Liver (tissue), 9 donors: ENCODE measurements around the gene GLIPR2. TPM values are rescaled to one million over a fixed set of nuclear protein-coding genes. Genes with fewer than 3 reads are reported as not detected.

ENCODE experiments used
- DNase-seq: peaks from one replicate; pipeline ENCODE4 v3.0.0-alpha.2; 2017; ENCODE audit warnings: low spot score
- H3K27ac ChIP-seq, 2 donors: one replicate each; pipeline ENCODE4 v1.7.0; 2013; ENCODE audit warnings: inconsistent platforms in 2 of 2, low read length in 2 of 2, control low read depth in 1 of 2, low read depth in 1 of 2, mild to moderate bottlenecking in 1 of 2
- H3K27me3 ChIP-seq, 4 donors: one replicate each; pipeline versions ENCODE4 v1.6.1 to v1.7.0; 2013; ENCODE audit warnings: low read length in 3 of 4, inconsistent platforms in 1 of 4, mild to moderate bottlenecking in 1 of 4, moderate library complexity in 1 of 4; ENCODE audit not compliant: control insufficient read depth in 4 of 4, insufficient read depth in 4 of 4
- H3K36me3 ChIP-seq, 4 donors: one replicate each; pipeline versions ENCODE4 v1.6.1 to v1.7.0; 2013; ENCODE audit warnings: low read length in 3 of 4, mild to moderate bottlenecking in 3 of 4, low read depth in 1 of 4, moderate library complexity in 1 of 4; ENCODE audit not compliant: control insufficient read depth in 4 of 4, insufficient read depth in 3 of 4
- H3K4me1 ChIP-seq, 4 donors: one replicate each; pipeline versions ENCODE4 v1.6.1 to v1.7.0; 2013; ENCODE audit warnings: low read length in 3 of 4, mild to moderate bottlenecking in 3 of 4, moderate library complexity in 1 of 4; ENCODE audit not compliant: control insufficient read depth in 4 of 4, insufficient read depth in 4 of 4
- H3K4me3 ChIP-seq, 3 donors: one replicate each; pipeline versions ENCODE4 v1.6.1 to v1.7.0; 2013; ENCODE audit warnings: low read length in 3 of 3, control low read depth in 1 of 3, low read depth in 1 of 3, mild to moderate bottlenecking in 1 of 3
- H3K9ac ChIP-seq, 2 donors: one replicate each; pipeline ENCODE4 v1.7.0; 2013; ENCODE audit warnings: low read length in 2 of 2, mild to moderate bottlenecking in 2 of 2, moderate library complexity in 2 of 2, control low read depth in 1 of 2, low read depth in 1 of 2
- H3K9me3 ChIP-seq, 4 donors: one replicate each; pipeline versions ENCODE4 v1.6.1 to v1.7.0; 2013; ENCODE audit warnings: low read length in 3 of 4; ENCODE audit not compliant: control insufficient read depth in 4 of 4
- EGR1 ChIP-seq, 2 donors: IDR thresholded peaks; 2 replicates each; pipeline ENCODE4 v1.6.1; 2016 to 2018; ENCODE audit warnings: antibody characterized with exemption in 2 of 2, low read depth in 2 of 2
- FOXA1 ChIP-seq: IDR thresholded peaks from 2 replicates; pipeline ENCODE4 v1.6.1; 2016; ENCODE audit warnings: antibody characterized with exemption
- FOXA2 ChIP-seq: IDR thresholded peaks from 2 replicates; pipeline ENCODE4 v1.6.1; 2016; ENCODE audit warnings: antibody characterized with exemption
- GABPA ChIP-seq, 2 donors: IDR thresholded peaks in 1 of 2; conservative IDR thresholded peaks in 1 of 2; 2 replicates each; pipeline ENCODE4 v1.6.1; 2016; ENCODE audit warnings: antibody characterized with exemption in 2 of 2, mild to moderate bottlenecking in 1 of 2, moderate library complexity in 1 of 2
- HNF4A ChIP-seq, 2 donors: conservative IDR thresholded peaks; 2 replicates each; pipeline ENCODE4 v1.6.1; 2016; ENCODE audit warnings: antibody characterized with exemption in 2 of 2, mild to moderate bottlenecking in 2 of 2
- HNF4G ChIP-seq: IDR thresholded peaks from 2 replicates; pipeline ENCODE4 v1.6.1; 2016; ENCODE audit warnings: antibody characterized with exemption
- JUND ChIP-seq, 2 donors: IDR thresholded peaks; 2 replicates each; pipeline ENCODE4 v1.6.1; 2016; ENCODE audit warnings: antibody characterized with exemption in 2 of 2
- RAD21 ChIP-seq, 2 donors: IDR thresholded peaks; 2 replicates each; pipeline ENCODE4 v1.6.1; 2016; ENCODE audit warnings: antibody characterized with exemption in 2 of 2, mild to moderate bottlenecking in 2 of 2
- RXRA ChIP-seq, 2 donors: IDR thresholded peaks; 2 replicates each; pipeline ENCODE4 v1.6.1; 2017 to 2018; ENCODE audit warnings: antibody characterized with exemption in 2 of 2, mild to moderate bottlenecking in 1 of 2
- SP1 ChIP-seq: IDR thresholded peaks from 2 replicates; pipeline ENCODE4 v1.6.1; 2018; ENCODE audit warnings: antibody characterized with exemption, mild to moderate bottlenecking
- TAF1 ChIP-seq: conservative IDR thresholded peaks from 2 replicates; pipeline ENCODE4 v1.6.1; 2016; ENCODE audit warnings: antibody characterized with exemption, mild to moderate bottlenecking
- YY1 ChIP-seq: IDR thresholded peaks from 2 replicates; pipeline ENCODE4 v1.6.1; 2016; ENCODE audit warnings: antibody characterized with exemption, mild to moderate bottlenecking
- WGBS: extraction: QIAGEN DNeasy Blood & Tissue Kit; methylation state at CpG from one replicate; pipeline ENCODE4 v1.1.7; 2013; 5-methylcytosine and 5-hydroxymethylcytosine counted together
- polyA plus RNA-seq, 2 donors: library from polyadenylated mRNA; stranded (reverse) in 1 of 2; unstranded in 1 of 2; fragments of 200-250 nt in 1 of 2; fragments of >200 nt in 1 of 2; fragmentation: Nextera tagmentation in 1 of 2; extraction: Ambion mirVana in 1 of 2; gene quantifications; one replicate each; pipeline versions ENCODE4 v1.2.1 to v1.2.3, GENCODE V29; 2013 to 2015
- total RNA-seq, 2 donors: library from RNA; depleted of rRNA; stranded (reverse); fragments of >200 nt; gene quantifications; one replicate each; pipeline ENCODE4 v1.2.3, GENCODE V29; 2014
- TF ChIP-seq, protein P1 (sequence below): IDR thresholded peaks from 2 replicates; pipeline ENCODE4 v1.6.1; 2016; ENCODE audit warnings: antibody characterized with exemption
- TF ChIP-seq, protein P2 (sequence below): IDR thresholded peaks from 2 replicates; pipeline ENCODE4 v1.6.1; 2016; ENCODE audit warnings: antibody characterized with exemption
- TF ChIP-seq, protein P3 (sequence below): fragments of 150-350 bp; IDR thresholded peaks from 2 replicates; pipeline ENCODE4 v1.5.1; 2017; ENCODE audit warnings: improper control_type of control experiment, low read depth, low read length; ENCODE audit not compliant: missing input control
- TF ChIP-seq, protein P4 (sequence below): IDR thresholded peaks from 2 replicates; pipeline ENCODE4 v1.6.1; 2016; ENCODE audit warnings: antibody characterized with exemption
- TF ChIP-seq, protein P5 (sequence below): IDR thresholded peaks from 2 replicates; pipeline ENCODE4 v1.6.1; 2016; ENCODE audit warnings: antibody characterized with exemption, mild to moderate bottlenecking
- donor health status: healthy.
- donor health status: healthy.
- donor health status: healthy.
- donor health status: healthy.
- donor health status: healthy.

The GLIPR2 gene
- total and polyA plus RNA-seq, 4 donors = 1.7 to 17.6 (median 2.9) TPM

DNA sequence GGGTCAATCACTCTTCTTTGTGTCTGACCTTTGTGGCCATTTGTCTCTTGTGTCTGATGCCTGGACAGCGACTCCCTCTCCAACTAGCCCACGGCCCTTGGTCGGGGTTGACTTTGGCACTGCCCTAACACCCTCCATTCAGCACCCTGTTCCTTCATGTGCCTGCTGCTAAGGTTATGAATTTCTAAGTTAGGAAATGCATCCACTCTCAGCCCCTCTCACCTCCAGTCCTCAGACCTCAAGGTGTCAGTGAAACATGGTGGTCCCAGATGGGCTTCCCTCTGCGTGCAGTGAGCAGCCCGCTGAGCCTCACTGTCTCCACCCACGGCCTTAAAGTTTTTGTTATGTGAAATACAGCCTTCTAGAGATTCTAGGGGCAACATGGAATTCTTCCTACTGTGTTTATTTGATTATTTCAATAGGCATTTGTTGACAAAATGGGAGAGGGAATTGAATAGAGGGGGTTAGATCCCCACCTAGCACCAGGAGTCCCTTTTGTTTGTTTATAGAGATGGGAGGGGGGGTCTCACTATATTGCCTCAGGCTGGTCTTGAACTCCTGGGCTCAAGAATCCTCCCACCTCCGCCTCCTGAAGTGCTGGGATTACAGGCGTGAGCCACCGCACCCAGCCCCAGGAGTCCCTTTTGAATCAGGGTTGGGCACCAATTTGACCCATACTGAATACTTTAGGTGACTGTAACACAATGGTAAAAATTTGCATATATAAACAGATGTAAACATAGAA is 1.6 kb upstream of the GLIPR2 start:
- no peak overlapping the region for H3K9ac ChIP-seq
- H3K36me3 ChIP-seq = no peaks in the 10 kb centered on the region
- H3K27me3 ChIP-seq = no peaks in the 10 kb centered on the region
- 60% methylated on average over 9 of the region's 9 CpGs for whole genome bisulfite sequencing
- H3K4me3 ChIP-seq = no peak overlapping the region
- H3K9me3 ChIP-seq = no peaks in the 10 kb centered on the region
- H3K27ac ChIP-seq = no peak overlapping the region
- H3K4me1 ChIP-seq = peaks cover 4 to 23% (median 18%) of the 10 kb centered on the region in 4 donors
- DNase-seq = no peak
- TF ChIP-seq HNF4G = no peak
- TF ChIP-seq RXRA (IDR thresholded peaks at IDR 0.05) = no peak
- no peak for TF ChIP-seq FOXA2
- TF ChIP-seq TAF1 = no peak
- TF ChIP-seq, protein P1, sequence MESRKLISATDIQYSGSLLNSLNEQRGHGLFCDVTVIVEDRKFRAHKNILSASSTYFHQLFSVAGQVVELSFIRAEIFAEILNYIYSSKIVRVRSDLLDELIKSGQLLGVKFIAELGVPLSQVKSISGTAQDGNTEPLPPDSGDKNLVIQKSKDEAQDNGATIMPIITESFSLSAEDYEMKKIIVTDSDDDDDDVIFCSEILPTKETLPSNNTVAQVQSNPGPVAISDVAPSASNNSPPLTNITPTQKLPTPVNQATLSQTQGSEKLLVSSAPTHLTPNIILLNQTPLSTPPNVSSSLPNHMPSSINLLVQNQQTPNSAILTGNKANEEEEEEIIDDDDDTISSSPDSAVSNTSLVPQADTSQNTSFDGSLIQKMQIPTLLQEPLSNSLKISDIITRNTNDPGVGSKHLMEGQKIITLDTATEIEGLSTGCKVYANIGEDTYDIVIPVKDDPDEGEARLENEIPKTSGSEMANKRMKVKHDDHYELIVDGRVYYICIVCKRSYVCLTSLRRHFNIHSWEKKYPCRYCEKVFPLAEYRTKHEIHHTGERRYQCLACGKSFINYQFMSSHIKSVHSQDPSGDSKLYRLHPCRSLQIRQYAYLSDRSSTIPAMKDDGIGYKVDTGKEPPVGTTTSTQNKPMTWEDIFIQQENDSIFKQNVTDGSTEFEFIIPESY = no peak
- TF ChIP-seq RAD21 (IDR thresholded peaks at IDR 0.05) = no peak
- no peak for TF ChIP-seq HNF4A (conservative IDR thresholded peaks at IDR 0.05)
- no peak for TF ChIP-seq EGR1 (IDR thresholded peaks at IDR 0.05; ENCODE audit: low read depth in 2 of 2)
- TF ChIP-seq, protein P2, sequence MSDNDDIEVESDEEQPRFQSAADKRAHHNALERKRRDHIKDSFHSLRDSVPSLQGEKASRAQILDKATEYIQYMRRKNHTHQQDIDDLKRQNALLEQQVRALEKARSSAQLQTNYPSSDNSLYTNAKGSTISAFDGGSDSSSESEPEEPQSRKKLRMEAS = no peak
- no peak for TF ChIP-seq SP1
- no peak for TF ChIP-seq YY1
- TF ChIP-seq, protein P3, sequence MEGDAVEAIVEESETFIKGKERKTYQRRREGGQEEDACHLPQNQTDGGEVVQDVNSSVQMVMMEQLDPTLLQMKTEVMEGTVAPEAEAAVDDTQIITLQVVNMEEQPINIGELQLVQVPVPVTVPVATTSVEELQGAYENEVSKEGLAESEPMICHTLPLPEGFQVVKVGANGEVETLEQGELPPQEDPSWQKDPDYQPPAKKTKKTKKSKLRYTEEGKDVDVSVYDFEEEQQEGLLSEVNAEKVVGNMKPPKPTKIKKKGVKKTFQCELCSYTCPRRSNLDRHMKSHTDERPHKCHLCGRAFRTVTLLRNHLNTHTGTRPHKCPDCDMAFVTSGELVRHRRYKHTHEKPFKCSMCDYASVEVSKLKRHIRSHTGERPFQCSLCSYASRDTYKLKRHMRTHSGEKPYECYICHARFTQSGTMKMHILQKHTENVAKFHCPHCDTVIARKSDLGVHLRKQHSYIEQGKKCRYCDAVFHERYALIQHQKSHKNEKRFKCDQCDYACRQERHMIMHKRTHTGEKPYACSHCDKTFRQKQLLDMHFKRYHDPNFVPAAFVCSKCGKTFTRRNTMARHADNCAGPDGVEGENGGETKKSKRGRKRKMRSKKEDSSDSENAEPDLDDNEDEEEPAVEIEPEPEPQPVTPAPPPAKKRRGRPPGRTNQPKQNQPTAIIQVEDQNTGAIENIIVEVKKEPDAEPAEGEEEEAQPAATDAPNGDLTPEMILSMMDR = no peak
- TF ChIP-seq, protein P4, sequence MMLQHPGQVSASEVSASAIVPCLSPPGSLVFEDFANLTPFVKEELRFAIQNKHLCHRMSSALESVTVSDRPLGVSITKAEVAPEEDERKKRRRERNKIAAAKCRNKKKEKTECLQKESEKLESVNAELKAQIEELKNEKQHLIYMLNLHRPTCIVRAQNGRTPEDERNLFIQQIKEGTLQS = no peak
- no peak for TF ChIP-seq FOXA1
- TF ChIP-seq JUND (IDR thresholded peaks at IDR 0.05) = no peak
- TF ChIP-seq GABPA (IDR thresholded peaks at IDR 0.05 in 1 of 2, conservative IDR thresholded peaks at IDR 0.05 in 1 of 2) = no peak
- TF ChIP-seq, protein P5, sequence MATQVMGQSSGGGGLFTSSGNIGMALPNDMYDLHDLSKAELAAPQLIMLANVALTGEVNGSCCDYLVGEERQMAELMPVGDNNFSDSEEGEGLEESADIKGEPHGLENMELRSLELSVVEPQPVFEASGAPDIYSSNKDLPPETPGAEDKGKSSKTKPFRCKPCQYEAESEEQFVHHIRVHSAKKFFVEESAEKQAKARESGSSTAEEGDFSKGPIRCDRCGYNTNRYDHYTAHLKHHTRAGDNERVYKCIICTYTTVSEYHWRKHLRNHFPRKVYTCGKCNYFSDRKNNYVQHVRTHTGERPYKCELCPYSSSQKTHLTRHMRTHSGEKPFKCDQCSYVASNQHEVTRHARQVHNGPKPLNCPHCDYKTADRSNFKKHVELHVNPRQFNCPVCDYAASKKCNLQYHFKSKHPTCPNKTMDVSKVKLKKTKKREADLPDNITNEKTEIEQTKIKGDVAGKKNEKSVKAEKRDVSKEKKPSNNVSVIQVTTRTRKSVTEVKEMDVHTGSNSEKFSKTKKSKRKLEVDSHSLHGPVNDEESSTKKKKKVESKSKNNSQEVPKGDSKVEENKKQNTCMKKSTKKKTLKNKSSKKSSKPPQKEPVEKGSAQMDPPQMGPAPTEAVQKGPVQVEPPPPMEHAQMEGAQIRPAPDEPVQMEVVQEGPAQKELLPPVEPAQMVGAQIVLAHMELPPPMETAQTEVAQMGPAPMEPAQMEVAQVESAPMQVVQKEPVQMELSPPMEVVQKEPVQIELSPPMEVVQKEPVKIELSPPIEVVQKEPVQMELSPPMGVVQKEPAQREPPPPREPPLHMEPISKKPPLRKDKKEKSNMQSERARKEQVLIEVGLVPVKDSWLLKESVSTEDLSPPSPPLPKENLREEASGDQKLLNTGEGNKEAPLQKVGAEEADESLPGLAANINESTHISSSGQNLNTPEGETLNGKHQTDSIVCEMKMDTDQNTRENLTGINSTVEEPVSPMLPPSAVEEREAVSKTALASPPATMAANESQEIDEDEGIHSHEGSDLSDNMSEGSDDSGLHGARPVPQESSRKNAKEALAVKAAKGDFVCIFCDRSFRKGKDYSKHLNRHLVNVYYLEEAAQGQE = no peak
